HG03460 (cell line): ENCODE measurements around the gene LRRC8D.

ENCODE experiments used
- ATAC-seq: cut with Tn5 transposase; IDR thresholded peaks from one replicate; pipeline ENCODE4 v1.9.1; 2021; ENCODE audit not compliant: unreplicated experiment

Gene LRRC8D

DNA sequence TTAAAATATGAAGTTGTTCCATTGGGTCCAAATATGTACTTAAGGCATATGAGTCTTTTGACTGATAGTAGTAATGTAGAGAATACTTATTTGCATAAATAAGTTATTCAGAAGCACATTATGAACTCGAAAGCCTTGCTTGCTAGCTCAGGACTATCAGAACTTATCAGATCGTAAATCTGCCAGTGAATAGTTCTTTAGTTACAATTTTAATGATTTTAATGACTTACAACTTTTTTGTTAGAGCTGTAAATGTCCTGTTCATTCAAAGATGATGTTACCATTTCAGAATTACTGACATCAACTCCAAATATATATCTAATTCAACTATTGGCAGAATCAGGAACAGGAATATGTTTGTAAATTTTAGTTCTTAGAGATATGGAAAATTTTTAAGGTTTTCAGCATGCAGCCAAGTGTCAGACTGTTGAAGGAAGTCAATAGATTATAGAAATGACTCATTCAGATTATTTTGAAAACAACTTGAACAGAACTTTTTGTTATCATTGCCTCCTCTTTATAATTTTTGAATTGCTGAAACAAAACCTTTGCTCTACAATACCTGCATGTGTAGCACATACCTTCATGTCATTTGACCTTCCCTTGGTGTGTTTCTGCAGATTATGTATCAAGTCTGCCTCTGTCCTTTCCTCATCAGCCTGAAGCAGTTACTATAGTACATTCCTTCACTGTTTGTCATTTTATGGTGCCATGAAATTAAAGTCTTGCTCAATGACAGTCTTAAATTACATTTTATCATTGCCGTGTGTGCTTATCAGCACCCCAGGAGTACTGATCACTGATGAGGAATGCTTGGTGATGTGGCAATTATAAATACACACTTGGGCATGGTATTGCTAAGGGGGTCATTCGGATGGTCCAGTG is 44.9 kb downstream of the LRRC8D start:
- no peak for ATAC-seq

DNA sequence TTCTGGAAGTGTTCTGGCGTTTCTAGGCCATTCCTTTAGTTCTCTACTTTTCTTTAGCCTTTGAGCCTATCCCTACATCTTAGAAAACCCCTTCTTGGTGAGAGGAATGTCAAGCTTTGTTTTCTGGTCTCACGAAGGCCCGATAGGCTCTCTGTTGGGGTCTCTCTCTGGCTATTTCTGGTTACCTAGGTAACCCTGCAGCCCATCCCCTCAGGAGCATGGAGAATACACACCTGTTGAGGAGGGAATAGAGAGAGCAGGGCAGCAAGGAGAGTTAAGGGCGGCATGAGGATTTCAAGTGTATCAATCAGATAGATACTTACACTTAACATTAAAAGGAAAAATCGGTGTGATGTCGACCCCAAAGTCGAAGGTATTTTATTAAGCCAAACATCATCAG is 45.7 kb downstream of the LRRC8D start:
- no peak for ATAC-seq

DNA sequence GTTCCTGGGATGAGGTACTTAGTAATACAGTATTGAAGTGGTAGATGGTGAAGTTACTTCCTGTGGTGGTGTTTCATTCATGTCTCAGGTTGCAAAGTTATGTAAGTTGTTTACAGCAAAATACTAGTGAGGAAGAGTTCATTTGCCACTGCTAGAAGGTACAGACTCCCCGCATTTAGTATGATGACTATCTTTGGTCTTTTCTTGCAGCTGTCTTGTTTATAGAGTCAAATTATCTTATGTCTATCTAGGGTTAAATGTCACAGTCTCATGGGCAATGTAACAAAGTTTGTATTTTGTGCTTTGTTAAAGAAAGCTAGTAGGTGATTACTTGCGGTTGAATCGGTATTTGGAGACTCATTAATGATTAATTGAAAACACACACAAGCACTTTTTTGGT is 50.2 kb downstream of the LRRC8D start:
- no peak for ATAC-seq

- no peak for ATAC-seq
Observed at GRCh38 chr1:89871768-89872473, 51.1 kb downstream of the LRRC8D start.

- no peak for ATAC-seq
Observed at GRCh38 chr1:89872567-89872966, 51.7 kb downstream of the LRRC8D start.

DNA sequence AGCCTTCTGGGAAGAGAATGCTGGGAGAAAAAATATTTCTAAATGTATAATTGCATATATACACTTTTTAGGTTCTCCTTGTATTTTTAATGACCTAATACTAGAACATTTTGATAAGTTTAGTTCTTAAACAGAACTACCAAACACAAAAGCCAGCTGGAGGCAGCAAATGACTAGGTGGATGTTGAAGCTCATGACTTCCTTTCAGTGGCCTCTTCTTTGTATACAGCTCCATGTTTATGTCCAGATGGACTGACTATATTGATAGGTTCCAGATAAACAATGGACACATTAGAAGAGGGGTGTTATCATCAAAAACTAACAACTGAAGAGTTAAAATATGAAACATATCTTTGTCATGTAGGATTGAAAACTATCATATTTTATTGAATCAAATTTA is 52.5 kb downstream of the LRRC8D start:
- no peak for ATAC-seq

DNA sequence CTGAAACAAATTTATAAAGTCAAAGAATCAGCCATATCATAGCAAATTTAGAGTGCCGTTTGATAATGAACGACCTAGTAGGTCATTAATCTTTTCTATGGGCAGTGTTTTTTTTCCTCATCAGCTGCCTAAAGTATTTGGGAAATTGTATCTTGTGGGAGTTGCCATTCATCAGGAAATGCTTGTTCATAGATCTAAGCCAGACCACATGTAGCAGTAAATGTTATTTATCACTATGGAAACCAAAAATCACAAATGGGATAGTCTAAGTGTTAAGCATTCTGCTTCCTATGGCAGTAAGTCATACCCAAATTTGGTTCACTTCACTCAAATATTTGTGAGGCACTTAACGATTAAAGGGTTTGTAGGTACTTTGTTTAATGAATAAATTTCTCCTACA is 52.9 kb downstream of the LRRC8D start:
- ATAC-seq, result no peak

GRCh38 chr1:89876463-89876862 is 55.6 kb downstream of the LRRC8D start:
- ATAC-seq, result no peak

DNA sequence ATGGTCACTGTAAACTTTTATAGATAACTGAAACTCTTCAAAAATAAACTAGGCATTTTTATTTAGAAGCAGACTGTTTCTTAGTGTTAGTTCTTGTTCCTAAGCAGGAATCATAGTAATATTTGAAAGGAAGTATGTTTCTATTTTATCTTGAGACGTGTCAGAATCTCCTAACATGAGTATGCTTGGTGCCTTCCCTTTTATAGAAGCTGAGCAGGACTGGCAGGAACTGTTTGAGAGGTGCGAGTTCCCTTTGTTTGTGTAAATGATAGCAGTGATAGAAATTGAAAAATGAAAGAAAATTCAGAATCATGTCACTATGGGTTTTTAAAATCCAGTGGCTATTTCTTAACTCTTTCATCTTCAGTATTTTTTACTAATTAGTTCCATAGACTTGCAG is 56.9 kb downstream of the LRRC8D start:
- ATAC-seq, result no peak

GRCh38 chr1:89878256-89878655 is 57.4 kb downstream of the LRRC8D start:
- ATAC-seq, result no peak

DNA sequence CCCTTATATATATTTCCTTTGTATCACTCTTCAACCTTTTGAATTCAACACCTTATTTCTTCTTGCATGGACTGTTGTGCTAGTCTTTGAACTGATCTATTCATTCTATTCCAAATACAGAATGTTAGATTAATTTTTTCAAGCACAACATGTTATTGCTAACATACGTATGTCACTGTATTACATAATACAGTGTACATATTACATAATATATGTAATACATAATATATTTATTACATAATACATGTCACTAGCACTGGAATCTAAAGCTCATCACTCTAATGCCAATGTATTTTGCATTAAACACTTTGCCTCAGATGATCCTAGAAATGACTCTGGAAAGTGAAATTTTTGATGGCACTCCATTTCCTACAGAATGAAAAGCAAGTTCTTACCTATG is 59.8 kb downstream of the LRRC8D start:
- ATAC-seq, result no peak

DNA sequence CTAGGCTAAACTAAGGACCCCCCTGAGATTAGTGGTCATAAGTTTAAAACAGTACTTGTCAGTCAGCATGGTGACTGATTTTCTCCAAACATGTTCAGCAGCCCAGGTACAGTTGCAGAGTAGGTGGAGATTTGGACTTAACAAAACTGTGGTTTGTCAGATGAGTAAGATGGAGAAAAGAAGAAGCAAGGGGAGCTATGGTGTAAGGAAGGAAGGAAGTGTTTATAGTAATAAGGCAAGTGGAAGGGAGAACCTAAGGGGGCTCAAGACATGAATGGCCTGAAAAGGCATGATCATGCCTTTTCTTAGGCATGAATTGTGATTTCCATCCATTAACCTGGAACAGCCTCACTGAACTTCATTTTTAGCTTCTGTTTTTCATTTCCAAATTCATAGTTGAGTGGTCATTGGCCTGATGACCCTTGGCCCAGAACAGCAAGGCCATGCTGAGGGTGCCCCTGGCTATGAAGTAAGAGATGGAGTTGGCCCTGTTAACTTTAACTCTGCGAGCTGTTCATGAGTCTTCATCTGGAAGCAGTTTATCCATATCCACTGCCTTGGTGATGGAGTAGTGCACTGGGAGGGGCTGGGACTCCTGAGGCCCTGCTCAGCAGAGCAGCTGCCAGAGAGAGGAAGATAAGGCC is 60.7 kb downstream of the LRRC8D start:
- ATAC-seq, result no peak

- ATAC-seq, result no peak
Observed at GRCh38 chr1:89882348-89883029, 61.7 kb downstream of the LRRC8D start.

DNA sequence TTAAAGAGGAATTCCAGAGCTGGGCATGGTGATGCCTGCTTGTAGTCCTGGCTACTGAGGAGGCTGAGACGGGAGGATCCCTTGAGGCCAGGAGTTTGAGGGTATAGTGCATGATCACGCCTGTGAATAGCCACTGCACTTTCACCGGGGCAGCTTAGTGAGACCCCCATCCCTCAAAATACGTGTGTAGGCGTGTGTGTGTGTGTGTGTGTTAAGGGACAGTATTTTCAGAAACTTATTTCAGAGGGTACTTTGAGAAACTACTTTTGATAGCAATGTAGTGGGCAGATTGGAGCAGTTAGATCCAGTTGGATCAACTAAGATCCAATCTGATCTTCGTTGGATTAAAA is 62.2 kb downstream of the LRRC8D start:
- ATAC-seq, result no peak

- no peak for ATAC-seq
Observed at GRCh38 chr1:89884718-89885596, 64.1 kb downstream of the LRRC8D start.

GRCh38 chr1:89887270-89887669 is 66.4 kb downstream of the LRRC8D start:
- no peak for ATAC-seq

DNA sequence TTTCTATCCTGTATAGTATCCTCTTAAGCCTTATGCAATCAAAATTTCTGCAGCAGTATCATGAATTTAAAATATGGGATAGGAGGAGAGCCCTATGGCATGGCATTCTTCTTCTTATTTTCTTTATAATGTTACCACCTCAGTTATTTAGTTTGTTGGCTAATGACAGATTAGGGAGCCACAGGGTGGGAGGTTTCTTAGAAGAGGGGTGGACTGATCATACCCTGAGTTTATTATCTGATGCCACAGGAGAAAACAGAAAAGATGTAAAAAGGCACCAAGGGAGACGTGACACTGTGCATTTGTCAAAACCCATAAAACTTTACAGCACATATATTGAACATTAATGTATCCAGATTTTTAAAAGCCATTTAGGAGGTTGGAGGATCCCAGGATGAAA is 66.9 kb downstream of the LRRC8D start:
- no peak for ATAC-seq

DNA sequence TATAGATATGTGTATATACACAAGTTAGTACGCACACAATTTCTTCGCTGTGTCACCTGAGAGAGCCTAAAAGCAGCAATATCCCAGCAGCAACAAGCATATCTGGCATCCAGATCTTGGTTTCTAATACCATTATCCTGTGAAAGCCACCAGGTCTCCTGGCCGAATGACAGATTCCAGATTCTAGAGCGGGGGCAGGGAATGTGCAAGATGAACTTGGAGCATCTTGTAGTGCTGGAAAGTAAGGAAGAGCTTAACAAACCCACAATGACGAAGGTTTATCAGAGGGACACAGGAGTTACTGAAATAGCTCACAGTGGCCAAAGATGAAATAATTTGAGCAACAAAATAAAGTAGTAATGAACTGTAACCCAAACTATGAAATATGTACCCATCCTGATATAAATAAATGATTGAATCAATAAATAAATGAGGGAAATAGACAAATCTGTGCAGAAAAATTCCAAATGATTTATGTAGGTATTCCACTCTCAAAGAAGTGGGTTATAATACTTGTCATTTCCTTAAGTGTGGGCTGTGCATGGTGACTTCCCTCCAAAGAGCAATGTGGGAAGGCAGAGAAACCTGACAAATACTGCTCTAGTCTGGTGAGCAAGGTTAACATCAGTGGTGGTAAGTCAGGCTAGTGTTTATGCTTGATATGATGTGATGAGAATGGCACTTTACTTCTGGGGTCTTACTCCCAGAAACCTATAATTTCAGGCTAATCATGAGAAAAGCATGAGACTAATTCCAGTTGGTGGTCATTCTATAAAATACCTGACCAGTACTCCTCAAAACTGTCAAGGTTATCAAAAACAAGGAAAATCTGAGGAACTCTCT is 67.9 kb downstream of the LRRC8D start:
- no peak for ATAC-seq

- ATAC-seq, result no peak
Observed at GRCh38 chr1:89889323-89889615, 68.4 kb downstream of the LRRC8D start.
